Ovary (tissue), 3 donors: ENCODE measurements around the gene VPS26A.

Experiments
- EP300 ChIP-seq: sonication (generic); formaldehyde crosslinking; IDR thresholded peaks from one replicate; pipeline ENCODE4 v1.6.1; 2017; ENCODE audit warnings: antibody characterized with exemption
- POLR2A ChIP-seq: fragments of 450-650 bp; IDR thresholded peaks from one replicate; pipeline ENCODE4 v1.6.1; 2017; ENCODE audit warnings: antibody characterized with exemption, mild to moderate bottlenecking, moderate library complexity
- TF ChIP-seq, protein P1 (sequence below), 3 donors: fragments of 450-650 bp in 2 of 3; fragments of 200-600 bp in 1 of 3; IDR thresholded peaks; one replicate each; pipeline versions ENCODE4 v1.5.1 to v1.8.0; 2016 to 2022; ENCODE audit warnings: antibody characterized with exemption in 3 of 3, mild to moderate bottlenecking in 1 of 3
- donor health status: DM: no; HTN: no; CAD: no.

GRCh38 chr10:69123747-69124562 is at the start of gene VPS26A:
- TF ChIP-seq, protein P1, sequence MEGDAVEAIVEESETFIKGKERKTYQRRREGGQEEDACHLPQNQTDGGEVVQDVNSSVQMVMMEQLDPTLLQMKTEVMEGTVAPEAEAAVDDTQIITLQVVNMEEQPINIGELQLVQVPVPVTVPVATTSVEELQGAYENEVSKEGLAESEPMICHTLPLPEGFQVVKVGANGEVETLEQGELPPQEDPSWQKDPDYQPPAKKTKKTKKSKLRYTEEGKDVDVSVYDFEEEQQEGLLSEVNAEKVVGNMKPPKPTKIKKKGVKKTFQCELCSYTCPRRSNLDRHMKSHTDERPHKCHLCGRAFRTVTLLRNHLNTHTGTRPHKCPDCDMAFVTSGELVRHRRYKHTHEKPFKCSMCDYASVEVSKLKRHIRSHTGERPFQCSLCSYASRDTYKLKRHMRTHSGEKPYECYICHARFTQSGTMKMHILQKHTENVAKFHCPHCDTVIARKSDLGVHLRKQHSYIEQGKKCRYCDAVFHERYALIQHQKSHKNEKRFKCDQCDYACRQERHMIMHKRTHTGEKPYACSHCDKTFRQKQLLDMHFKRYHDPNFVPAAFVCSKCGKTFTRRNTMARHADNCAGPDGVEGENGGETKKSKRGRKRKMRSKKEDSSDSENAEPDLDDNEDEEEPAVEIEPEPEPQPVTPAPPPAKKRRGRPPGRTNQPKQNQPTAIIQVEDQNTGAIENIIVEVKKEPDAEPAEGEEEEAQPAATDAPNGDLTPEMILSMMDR (IDR thresholded peaks at IDR 0.05) = peak in 1 of 3 donors; percentile 29
- peak; percentile 98 for TF ChIP-seq POLR2A
- no peak for TF ChIP-seq EP300
